GM12872 (cell line): ENCODE results near the gene TRAPPC4.

ENCODE experiments used
- CTCF ChIP-seq: IDR thresholded peaks from 3 replicates; pipeline ENCODE4 v1.5.1; 2011; ENCODE audit warnings: low read depth, mild to moderate bottlenecking, low read length, moderate library complexity; ENCODE audit not compliant: insufficient read depth

The TRAPPC4 gene

GRCh38 chr11:119018074-119018938 lies at the start of gene TRAPPC4, which contains the start of gene RPS25:
TSS of gene TRAPPC4 (plus strand) at chr11:119018766. CDS start at chr11:119018796, 30 bp downstream.
TSS of gene RPS25 (minus strand) at chr11:119018343. CDS start at chr11:119018284, 59 bp downstream.
- TF ChIP-seq CTCF = no peak

- no peak for TF ChIP-seq CTCF
Measured at GRCh38 chr11:118971646-118972045, 46.9 kb upstream of the TRAPPC4 start, which contains the start of gene FOXR1. TSS of gene FOXR1 (plus strand) at chr11:118971761. CDS start at chr11:118971932, 171 bp downstream.

- TF ChIP-seq CTCF = no peak
Measured at GRCh38 chr11:118973985-118974384, 44.6 kb upstream of the TRAPPC4 start.

- TF ChIP-seq CTCF = no peak
Measured at GRCh38 chr11:118975771-118976709, 42.5 kb upstream of the TRAPPC4 start.

GRCh38 chr11:118979434-118979833 lies 39.1 kb upstream of the TRAPPC4 start:
- no peak for TF ChIP-seq CTCF

- TF ChIP-seq CTCF = no peak
Measured at GRCh38 chr11:118980191-118980881, 38.2 kb upstream of the TRAPPC4 start.
